H9 (cell line): ENCODE measurements around the gene OR52H1. TPM values are rescaled to one million over a fixed set of nuclear protein-coding genes. Genes with fewer than 3 reads are reported as not detected.

Experiments
- DNase-seq: peaks from one replicate; pipeline ENCODE4 v3.0.0-alpha.2; 2017
- H2AFZ ChIP-seq: one replicate; pipeline ENCODE4 v1.6.1; 2013; ENCODE audit warnings: mild to moderate bottlenecking, low read length, control low read depth, moderate library complexity
- H2AK5ac ChIP-seq: 2 replicates; pipeline ENCODE4 v1.6.1; 2013; ENCODE audit warnings: low read length, control low read depth, mixed read lengths; ENCODE audit not compliant: insufficient read length
- H2BK120ac ChIP-seq: one replicate; pipeline ENCODE4 v1.6.1; 2013; ENCODE audit warnings: low read depth, mild to moderate bottlenecking, low read length, control low read depth, inconsistent platforms; ENCODE audit not compliant: poor library complexity, severe bottlenecking
- H2BK12ac ChIP-seq: 2 replicates; pipeline ENCODE4 v1.6.1; 2013; ENCODE audit warnings: low read length, control low read depth, mixed read lengths, low read depth; ENCODE audit not compliant: insufficient read length
- H2BK15ac ChIP-seq: 2 replicates; pipeline ENCODE4 v1.6.1; 2013; ENCODE audit warnings: low read depth, low read length, control low read depth
- H2BK20ac ChIP-seq: one replicate; pipeline ENCODE4 v1.6.1; 2013; ENCODE audit warnings: low read depth, mild to moderate bottlenecking, low read length, control low read depth, inconsistent platforms; ENCODE audit not compliant: poor library complexity, severe bottlenecking
- H2BK5ac ChIP-seq: 2 replicates; pipeline ENCODE4 v1.6.1; 2013; ENCODE audit warnings: low read length, control low read depth, mixed read lengths; ENCODE audit not compliant: insufficient read length
- H3K14ac ChIP-seq: 2 replicates; pipeline ENCODE4 v1.6.1; 2013; ENCODE audit warnings: low read length, control low read depth; ENCODE audit not compliant: insufficient read depth
- H3K18ac ChIP-seq: 2 replicates; pipeline ENCODE4 v1.6.1; 2013; ENCODE audit warnings: low read depth, mild to moderate bottlenecking, mixed read lengths, low read length, control low read depth; ENCODE audit not compliant: insufficient read length
- H3K23ac ChIP-seq: 2 replicates; pipeline ENCODE4 v1.6.1; 2013; ENCODE audit warnings: low read length, control low read depth, mixed read lengths, low read depth; ENCODE audit not compliant: insufficient read length
- H3K23me2 ChIP-seq: 2 replicates; pipeline ENCODE4 v1.6.1; 2013; ENCODE audit warnings: low read depth, mild to moderate bottlenecking, mixed read lengths, low read length, control low read depth; ENCODE audit not compliant: insufficient read length, poor library complexity, severe bottlenecking
- H3K27ac ChIP-seq: 2 replicates; pipeline ENCODE4 v1.5.1; 2013; ENCODE audit warnings: low read length, control low read depth, mixed read lengths, low read depth; ENCODE audit not compliant: insufficient read length
- H3K27me3 ChIP-seq: 2 replicates; pipeline ENCODE4 v1.6.1; 2013; ENCODE audit warnings: low read length, control low read depth, inconsistent platforms; ENCODE audit not compliant: insufficient read depth
- H3K4ac ChIP-seq: 2 replicates; pipeline ENCODE4 v1.6.1; 2013; ENCODE audit warnings: low read depth, mild to moderate bottlenecking, control low read depth, inconsistent platforms, low read length, moderate library complexity
- H3K4me1 ChIP-seq: 2 replicates; pipeline ENCODE4 v1.6.1; 2013; ENCODE audit warnings: low read length, control low read depth, inconsistent platforms; ENCODE audit not compliant: insufficient read depth
- H3K4me2 ChIP-seq: 2 replicates; pipeline ENCODE4 v1.6.1; 2013; ENCODE audit warnings: low read length, control low read depth, mixed read lengths; ENCODE audit not compliant: insufficient read length, insufficient read depth
- H3K56ac ChIP-seq: 2 replicates; pipeline ENCODE4 v1.6.1; 2013; ENCODE audit warnings: low read depth, mild to moderate bottlenecking, mixed read lengths, low read length, control low read depth; ENCODE audit not compliant: insufficient read length
- H3K79me1 ChIP-seq: 2 replicates; pipeline ENCODE4 v1.6.1; 2013; ENCODE audit warnings: low read depth, mild to moderate bottlenecking, moderate library complexity, low read length, control low read depth, inconsistent platforms; ENCODE audit not compliant: insufficient read depth, poor library complexity, severe bottlenecking
- H3K79me2 ChIP-seq: 2 replicates; pipeline ENCODE4 v1.6.1; 2013; ENCODE audit warnings: low read length, control low read depth, inconsistent platforms; ENCODE audit not compliant: insufficient read depth
- H3K9ac ChIP-seq: 2 replicates; pipeline ENCODE4 v1.6.1; 2013; ENCODE audit warnings: low read length, control low read depth, mixed read lengths; ENCODE audit not compliant: insufficient read length; ENCODE audit errors: extremely low read depth
- H3K9me3 ChIP-seq: one replicate; pipeline ENCODE4 v1.6.1; 2013; ENCODE audit warnings: low read depth, low read length, inconsistent platforms; ENCODE audit not compliant: control insufficient read depth
- H3T11ph ChIP-seq: one replicate; pipeline ENCODE4 v1.6.1; 2013; ENCODE audit warnings: mild to moderate bottlenecking, low read length, control low read depth, inconsistent platforms
- H4K20me1 ChIP-seq: one replicate; pipeline ENCODE4 v1.6.1; 2013; ENCODE audit not compliant: control insufficient read depth, insufficient read length, insufficient read depth
- H4K5ac ChIP-seq: 2 replicates; pipeline ENCODE4 v1.6.1; 2013; ENCODE audit warnings: low read depth, mild to moderate bottlenecking, mixed read lengths, low read length, control low read depth; ENCODE audit not compliant: insufficient read length
- H4K8ac ChIP-seq: replicated peaks from 2 replicates; pipeline ENCODE4 v1.6.1; 2013; ENCODE audit warnings: low read length, control low read depth, mixed read lengths, low read depth; ENCODE audit not compliant: insufficient read length
- H4K91ac ChIP-seq: 2 replicates; pipeline ENCODE4 v1.6.1; 2013; ENCODE audit warnings: low read depth, mild to moderate bottlenecking, moderate library complexity, mixed read lengths, low read length, control low read depth; ENCODE audit not compliant: insufficient read length
- H3K27ac Mint-ChIP-seq, 3 experiments: 2 replicates in 2 of 3; 3 replicates in 1 of 3; pipeline ENCODE4 v1.8.0; 2020 to 2021; ENCODE audit warnings: mixed read lengths in 3 of 3, mild to moderate bottlenecking in 1 of 3, moderate library complexity in 1 of 3
- H3K27me3 Mint-ChIP-seq: 2 replicates; pipeline ENCODE4 v1.8.0; 2021; ENCODE audit warnings: low read depth, mild to moderate bottlenecking, moderate library complexity, mixed read lengths
- H3K36me3 Mint-ChIP-seq, 3 experiments: 2 replicates in 2 of 3; 3 replicates in 1 of 3; pipeline ENCODE4 v1.8.0; 2020 to 2021; ENCODE audit warnings: low read depth in 3 of 3, mixed read lengths in 3 of 3; ENCODE audit not compliant: insufficient read depth in 1 of 3
- H3K4me1 Mint-ChIP-seq, 2 experiments: 2 replicates each; pipeline ENCODE4 v1.8.0; 2020; ENCODE audit warnings: mixed read lengths in 2 of 2
- H3K4me3 Mint-ChIP-seq, 2 experiments: 2 replicates in 1 of 2; 3 replicates in 1 of 2; pipeline ENCODE4 v1.8.0; 2020 to 2021; ENCODE audit warnings: mild to moderate bottlenecking in 2 of 2, mixed read lengths in 2 of 2, moderate library complexity in 1 of 2
- H3K9me3 Mint-ChIP-seq, 2 experiments: 2 replicates in 1 of 2; 3 replicates in 1 of 2; pipeline ENCODE4 v1.8.0; 2020; ENCODE audit warnings: mild to moderate bottlenecking in 2 of 2, mixed read lengths in 2 of 2, moderate library complexity in 1 of 2
- WGBS: extraction: QIAGEN DNeasy Blood & Tissue Kit; methylation state at CpG from one replicate; pipeline ENCODE4 v1.1.7; 2013; ENCODE audit warnings: missing lambda C conversion rate, low lambda C conversion rate, mixed read lengths; ENCODE audit not compliant: insufficient read length; ENCODE audit errors: extremely low coverage; 5-methylcytosine and 5-hydroxymethylcytosine counted together
- total RNA-seq: library from RNA; stranded (reverse); gene quantifications from 2 replicates; pipeline ENCODE4 v1.2.1, GENCODE V29; 2021
- TF ChIP-seq, protein P1 (sequence below): fragments of 200-600 bp; sonication (generic); conservative IDR thresholded peaks from 3 replicates; pipeline ENCODE4 v1.8.0; 2021; ENCODE audit warnings: antibody characterized with exemption, mild to moderate bottlenecking

Gene OR52H1
- total RNA-seq, 1 experiment from 2014 or later, result not detected

- Histone ChIP-seq H3K4me1 (no peaks in the 10 kb centered on the region), H2BK5ac (no peak overlapping the region), H3K4me2 (no peak overlapping the region), H3K14ac (no peak overlapping the region), H2BK12ac (no peak overlapping the region), H3K4ac (no peak overlapping the region), H4K5ac (no peak overlapping the region), H3K23me2 (no peaks in the 10 kb centered on the region), H4K20me1 (no peaks in the 10 kb centered on the region), H2BK15ac (no peak overlapping the region), H2BK20ac (no peak overlapping the region), H3K9me3 (no peaks in the 10 kb centered on the region), H2AK5ac (no peak overlapping the region), H3K23ac (no peak overlapping the region), H3T11ph (no peak overlapping the region), H2BK120ac (no peak overlapping the region), H3K79me1 (no peaks in the 10 kb centered on the region), H3K9ac (no peak overlapping the region), H3K27ac (no peak overlapping the region), H3K18ac (no peak overlapping the region), H3K79me2 (no peaks in the 10 kb centered on the region), H4K8ac (no peak overlapping the region), H3K27me3 (no peaks in the 10 kb centered on the region), H3K56ac (no peak overlapping the region), H4K91ac (no peak overlapping the region), H2AFZ (no peak overlapping the region)
- no CpG with 5 or more reads among the region's 9 CpGs for WGBS
- DNase-seq, result no peak
- no peaks in the 10 kb centered on the region for H3K27me3 Mint-ChIP-seq
- no peak overlapping the region for H3K4me3 Mint-ChIP-seq
- H3K4me1 Mint-ChIP-seq, result no peaks in the 10 kb centered on the region
- H3K9me3 Mint-ChIP-seq, result no peaks in the 10 kb centered on the region
- H3K27ac Mint-ChIP-seq, result no peak overlapping the region
- no peaks in the 10 kb centered on the region for H3K36me3 Mint-ChIP-seq
- TF ChIP-seq, protein P1, sequence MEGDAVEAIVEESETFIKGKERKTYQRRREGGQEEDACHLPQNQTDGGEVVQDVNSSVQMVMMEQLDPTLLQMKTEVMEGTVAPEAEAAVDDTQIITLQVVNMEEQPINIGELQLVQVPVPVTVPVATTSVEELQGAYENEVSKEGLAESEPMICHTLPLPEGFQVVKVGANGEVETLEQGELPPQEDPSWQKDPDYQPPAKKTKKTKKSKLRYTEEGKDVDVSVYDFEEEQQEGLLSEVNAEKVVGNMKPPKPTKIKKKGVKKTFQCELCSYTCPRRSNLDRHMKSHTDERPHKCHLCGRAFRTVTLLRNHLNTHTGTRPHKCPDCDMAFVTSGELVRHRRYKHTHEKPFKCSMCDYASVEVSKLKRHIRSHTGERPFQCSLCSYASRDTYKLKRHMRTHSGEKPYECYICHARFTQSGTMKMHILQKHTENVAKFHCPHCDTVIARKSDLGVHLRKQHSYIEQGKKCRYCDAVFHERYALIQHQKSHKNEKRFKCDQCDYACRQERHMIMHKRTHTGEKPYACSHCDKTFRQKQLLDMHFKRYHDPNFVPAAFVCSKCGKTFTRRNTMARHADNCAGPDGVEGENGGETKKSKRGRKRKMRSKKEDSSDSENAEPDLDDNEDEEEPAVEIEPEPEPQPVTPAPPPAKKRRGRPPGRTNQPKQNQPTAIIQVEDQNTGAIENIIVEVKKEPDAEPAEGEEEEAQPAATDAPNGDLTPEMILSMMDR, result no peak
Observed at GRCh38 chr11:5505363-5506048, 42.8 kb downstream of the OR52H1 start.
